Measurements from ENCODE around the gene LCOR.

LCOR gene

GRCh38 chr10:96959733-96960132, 127.6 kb downstream of the LCOR start:
- Histone ChIP-seq H3K4me1 (ENCODE audit: insufficient read depth, poor library complexity, severe bottlenecking) (no peaks in the 10 kb centered on the region), H3K27ac (ENCODE audit: poor library complexity, severe bottlenecking) (no peak overlapping the region)
- TF ChIP-seq CTCF (IDR thresholded peaks at IDR 0.05; ENCODE audit: poor library complexity, severe bottlenecking) = no peak

DNA sequence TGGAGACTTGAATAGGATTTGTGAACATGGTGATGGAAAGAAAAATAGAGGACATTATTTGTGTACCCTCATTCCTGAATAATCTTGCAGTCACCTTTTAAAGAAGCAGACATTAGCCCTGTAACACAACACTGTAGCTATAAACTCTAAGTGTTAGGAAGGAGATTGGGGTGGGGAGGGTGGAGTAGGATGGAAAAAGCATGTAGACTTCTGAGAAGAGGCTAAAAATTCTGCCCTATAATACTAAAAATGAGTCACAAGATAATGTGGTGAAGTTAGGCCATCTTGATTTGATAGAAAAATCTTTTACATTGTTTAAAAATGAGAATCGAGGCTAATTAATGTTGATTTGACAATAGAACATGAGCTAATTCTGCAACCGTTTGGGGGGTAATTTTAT, 128.8 kb downstream of the LCOR start:
- Histone ChIP-seq H3K27me3 (ENCODE audit: insufficient read depth, poor library complexity, severe bottlenecking) (no peaks in the 10 kb centered on the region), H3K27ac (ENCODE audit: poor library complexity, severe bottlenecking) (no peak overlapping the region), H3K4me1 (ENCODE audit: insufficient read depth, poor library complexity, severe bottlenecking) (no peaks in the 10 kb centered on the region), H3K4me3 (ENCODE audit: severe bottlenecking) (no peak overlapping the region), H3K36me3 (ENCODE audit: low read depth) (peaks cover 47% of the 10 kb centered on the region), H3K9me3 (ENCODE audit: severe bottlenecking) (no peaks in the 10 kb centered on the region)
- DNase-seq (ENCODE audit: low spot score) = no peak
- no peak for ATAC-seq (ENCODE audit: low read depth)
- TF ChIP-seq CTCF (IDR thresholded peaks at IDR 0.05; ENCODE audit: poor library complexity, severe bottlenecking) = no peak

More at GRCh38 chr10:96959733-96960132, 127.6 kb downstream of the LCOR start:
- no peaks in the 10 kb centered on the region for H3K27me3 ChIP-seq (ENCODE audit: insufficient read depth, poor library complexity, severe bottlenecking)
- peaks cover 58% of the 10 kb centered on the region for H3K36me3 ChIP-seq (ENCODE audit: low read depth)
- H3K9me3 ChIP-seq (ENCODE audit: severe bottlenecking) = no peaks in the 10 kb centered on the region
- no peak overlapping the region for H3K4me3 ChIP-seq (ENCODE audit: severe bottlenecking)
- DNase-seq (ENCODE audit: low spot score) (no peak), ATAC-seq (ENCODE audit: low read depth) (no peak)

DNA sequence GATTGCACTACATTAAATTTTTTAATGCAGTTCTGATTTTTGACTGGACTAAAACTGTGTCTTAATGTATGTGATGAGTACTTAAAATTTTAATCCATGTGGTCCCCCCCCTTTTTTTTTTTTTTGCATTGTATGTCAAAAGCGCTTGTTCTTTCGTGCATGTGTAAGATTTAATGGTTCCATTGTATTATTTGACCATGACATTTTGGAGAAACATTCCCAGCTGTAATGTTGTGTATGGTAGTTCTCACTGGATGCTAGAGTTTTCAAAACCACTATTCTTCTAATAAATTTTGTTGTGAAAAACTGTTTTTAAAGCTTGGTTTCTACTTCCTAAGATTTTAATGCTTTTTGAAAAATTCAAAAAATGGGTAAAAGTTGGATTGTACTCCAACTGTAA, 132.0 kb downstream of the LCOR start:
- no peak for ATAC-seq (ENCODE audit: low read depth)
- TF ChIP-seq CTCF (IDR thresholded peaks at IDR 0.05; ENCODE audit: poor library complexity, severe bottlenecking) = no peak
- DNase-seq (ENCODE audit: low spot score) = no peak
- Histone ChIP-seq H3K27ac (ENCODE audit: poor library complexity, severe bottlenecking) (no peak overlapping the region), H3K9me3 (ENCODE audit: severe bottlenecking) (no peaks in the 10 kb centered on the region), H3K4me1 (ENCODE audit: insufficient read depth, poor library complexity, severe bottlenecking) (no peaks in the 10 kb centered on the region), H3K27me3 (ENCODE audit: insufficient read depth, poor library complexity, severe bottlenecking) (no peaks in the 10 kb centered on the region), H3K36me3 (ENCODE audit: low read depth) (peaks cover 18% of the 10 kb centered on the region), H3K4me3 (ENCODE audit: severe bottlenecking) (no peak overlapping the region)

- no peaks in the 10 kb centered on the region; the same call in 1 of the 2 replicates for H3K36me3 ChIP-seq (ENCODE audit: low read depth)
- TF ChIP-seq CTCF (IDR thresholded peaks at IDR 0.05; ENCODE audit: poor library complexity, severe bottlenecking) = no peak
- H3K9me3 ChIP-seq (ENCODE audit: severe bottlenecking) = no peaks in the 10 kb centered on the region
- DNase-seq (ENCODE audit: low spot score) (no peak), ATAC-seq (ENCODE audit: low read depth) (no peak)
- no peaks in the 10 kb centered on the region for H3K27me3 ChIP-seq (ENCODE audit: insufficient read depth, poor library complexity, severe bottlenecking)
- H3K27ac ChIP-seq (ENCODE audit: poor library complexity, severe bottlenecking) = no peak overlapping the region
- no peaks in the 10 kb centered on the region for H3K4me1 ChIP-seq (ENCODE audit: insufficient read depth, poor library complexity, severe bottlenecking)
- H3K4me3 ChIP-seq (ENCODE audit: severe bottlenecking) = no peak overlapping the region
These were observed 135.7 kb downstream of the LCOR start for GRCh38 chr10:96967847-96968246.

- Histone ChIP-seq H3K4me1 (ENCODE audit: insufficient read depth, poor library complexity, severe bottlenecking) (no peaks in the 10 kb centered on the region), H3K27ac (ENCODE audit: poor library complexity, severe bottlenecking) (no peak overlapping the region), H3K4me3 (ENCODE audit: severe bottlenecking) (no peak overlapping the region), H3K9me3 (ENCODE audit: severe bottlenecking) (no peaks in the 10 kb centered on the region), H3K36me3 (ENCODE audit: low read depth) (no peaks in the 10 kb centered on the region; the same call in 1 of the 2 replicates), H3K27me3 (ENCODE audit: insufficient read depth, poor library complexity, severe bottlenecking) (no peaks in the 10 kb centered on the region)
- TF ChIP-seq CTCF (IDR thresholded peaks at IDR 0.05; ENCODE audit: poor library complexity, severe bottlenecking) = no peak
- DNase-seq (ENCODE audit: low spot score) (no peak), ATAC-seq (ENCODE audit: low read depth) (no peak)
These were observed 136.8 kb downstream of the LCOR start for GRCh38 chr10:96968682-96969423.

Data from RWPE2 (cell line).